GM19043 (cell line): Measurements from ENCODE around the gene PLCB3.

ENCODE experiments used
- ATAC-seq: cut with Tn5 transposase; IDR thresholded peaks from one replicate; pipeline ENCODE4 v1.9.1; 2021; ENCODE audit warnings: low read depth; ENCODE audit not compliant: unreplicated experiment

PLCB3 gene

GRCh38 chr11:64248578-64248977 is 2.8 kb upstream of the PLCB3 start:
- ATAC-seq, result no peak

GRCh38 chr11:64249038-64249437 is 2.3 kb upstream of the PLCB3 start:
- ATAC-seq, result no peak

DNA sequence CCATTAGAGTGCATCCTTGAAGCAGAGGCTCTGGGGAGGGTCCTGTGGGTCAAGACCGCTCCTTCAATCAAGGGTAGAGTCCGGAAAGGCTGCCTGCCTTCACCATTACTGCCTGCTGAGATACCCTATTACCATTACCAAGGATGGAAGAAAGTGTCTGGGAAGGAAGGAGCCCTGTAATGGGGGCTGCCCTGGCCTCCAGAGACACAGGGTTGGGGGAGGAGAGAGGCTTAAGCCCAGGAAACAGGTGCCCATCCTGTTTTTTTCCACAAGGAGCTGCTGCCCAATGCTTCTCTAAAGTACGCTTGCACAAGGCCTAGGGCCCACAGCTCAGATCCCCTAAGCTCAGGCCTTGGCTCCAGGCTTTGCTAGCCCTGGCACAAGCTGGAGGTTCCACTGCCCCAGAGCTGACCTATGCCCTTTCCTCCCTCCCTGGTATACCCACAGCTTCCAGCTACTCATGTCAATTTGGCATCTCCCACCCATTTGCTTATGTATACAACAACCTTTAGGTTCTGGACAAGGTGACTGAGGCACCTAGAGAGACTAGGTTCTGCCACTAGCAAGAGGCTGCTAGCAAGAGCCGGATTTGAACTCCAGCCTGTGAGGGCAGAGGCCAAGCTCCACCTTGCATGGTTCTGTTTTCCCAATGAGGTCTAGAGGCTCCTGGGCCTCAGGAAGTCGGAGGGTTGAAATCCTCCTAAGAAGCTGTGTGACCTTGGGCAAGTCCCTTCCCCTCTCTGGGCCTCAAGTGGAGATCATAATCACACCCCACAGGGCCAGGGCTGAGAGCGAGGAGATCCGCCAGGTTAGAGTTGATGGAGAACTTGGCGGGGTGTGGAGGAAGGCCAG is 1.5 kb upstream of the PLCB3 start:
- no peak for ATAC-seq

DNA sequence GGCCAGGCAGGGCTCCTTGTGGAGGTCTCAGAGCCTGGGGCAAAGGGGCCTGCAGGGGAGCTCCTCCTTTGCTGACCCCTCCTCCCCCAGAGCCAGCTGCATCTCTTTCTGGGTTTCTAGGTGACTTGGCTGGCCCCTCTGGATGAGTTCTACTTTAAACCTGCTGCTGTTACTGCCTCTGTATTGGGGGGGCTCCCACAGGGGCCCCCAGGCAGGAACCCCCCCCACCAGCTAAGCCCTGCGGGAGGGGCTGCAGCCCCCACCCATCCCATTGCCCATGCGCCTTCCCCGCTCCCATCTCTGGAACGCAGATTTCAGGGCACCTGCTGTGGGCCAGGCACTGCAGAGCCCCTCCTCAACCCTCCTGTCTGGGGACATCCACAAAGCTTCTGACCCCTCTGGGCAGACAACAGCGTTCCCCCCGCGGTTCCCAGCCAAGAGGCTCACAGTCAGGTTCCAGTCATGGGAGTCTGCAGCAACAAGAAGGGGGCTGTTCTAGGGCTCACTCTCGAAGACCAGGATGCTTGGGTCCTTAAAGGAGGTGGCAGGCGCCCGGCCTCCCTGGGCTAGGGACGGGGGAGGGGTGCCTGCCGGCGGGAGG is 815 bp upstream of the PLCB3 start:
- ATAC-seq, result no peak

GRCh38 chr11:64251753-64252002 is 348 bp downstream of the PLCB3 start:
- no peak for ATAC-seq

DNA sequence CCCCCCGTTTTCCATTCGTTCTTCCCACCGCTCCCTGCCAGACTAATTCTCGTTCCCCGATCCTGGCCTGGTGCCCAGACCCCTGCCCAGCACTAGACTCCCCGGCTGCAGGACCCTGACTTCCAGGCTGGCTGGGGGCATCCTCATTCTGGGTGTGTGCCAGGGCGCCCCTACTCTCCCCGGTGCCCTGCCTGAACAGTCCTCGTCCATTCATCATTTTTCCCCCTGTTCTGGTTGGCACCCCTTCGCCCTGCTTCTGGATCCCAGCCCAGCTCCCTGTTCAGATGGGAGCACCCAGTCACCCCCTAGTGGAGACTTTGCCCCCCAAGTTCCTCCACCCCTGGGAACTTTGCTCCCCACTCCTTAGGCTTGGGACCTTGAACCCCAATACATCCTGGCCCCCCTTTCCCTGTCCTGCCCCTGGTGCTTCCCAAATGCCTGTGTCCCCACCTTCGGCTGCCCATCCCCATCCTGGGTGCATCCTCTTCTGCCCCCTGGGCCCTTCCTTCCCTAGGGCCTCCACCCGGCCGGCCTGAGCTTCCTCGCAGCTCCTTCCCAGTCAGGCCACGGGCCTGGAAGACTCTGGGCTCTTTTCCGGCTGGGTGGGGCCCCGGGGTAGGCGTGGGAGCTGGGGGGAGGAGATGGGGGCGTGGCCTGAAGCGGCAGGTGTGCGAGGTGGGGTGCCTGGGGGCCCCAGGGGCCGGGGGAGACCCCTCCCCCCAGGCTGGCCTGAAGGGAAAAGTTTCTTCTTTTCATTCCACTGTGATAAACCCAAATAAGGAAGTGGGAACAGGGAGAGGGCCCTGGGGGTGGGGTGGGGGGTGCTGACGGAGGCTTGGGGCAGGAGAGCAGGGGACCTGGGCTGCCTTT is 908 bp downstream of the PLCB3 start:
- ATAC-seq, result no peak

GRCh38 chr11:64253043-64253442 is 1.7 kb downstream of the PLCB3 start:
- no peak for ATAC-seq

DNA sequence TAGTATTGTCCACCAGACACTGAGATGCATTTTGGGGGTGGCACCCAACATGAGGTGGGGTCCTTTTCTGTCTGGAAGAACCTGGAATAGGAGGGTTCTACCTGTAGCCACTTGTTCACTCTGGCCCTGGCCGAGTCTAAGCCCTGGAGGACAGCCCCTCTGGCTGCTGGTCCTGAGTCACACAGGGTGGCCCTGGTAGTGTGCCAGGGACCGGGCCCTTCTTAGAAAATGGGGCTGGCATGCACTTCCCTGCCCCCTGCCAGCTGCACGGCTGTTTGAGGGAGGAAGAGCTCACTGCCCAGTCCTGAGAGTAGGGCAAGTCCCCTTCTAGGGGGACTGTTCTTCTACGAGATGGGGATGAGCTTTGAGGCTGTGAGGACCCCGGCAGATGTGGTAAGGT is 2.2 kb downstream of the PLCB3 start:
- ATAC-seq, result no peak

DNA sequence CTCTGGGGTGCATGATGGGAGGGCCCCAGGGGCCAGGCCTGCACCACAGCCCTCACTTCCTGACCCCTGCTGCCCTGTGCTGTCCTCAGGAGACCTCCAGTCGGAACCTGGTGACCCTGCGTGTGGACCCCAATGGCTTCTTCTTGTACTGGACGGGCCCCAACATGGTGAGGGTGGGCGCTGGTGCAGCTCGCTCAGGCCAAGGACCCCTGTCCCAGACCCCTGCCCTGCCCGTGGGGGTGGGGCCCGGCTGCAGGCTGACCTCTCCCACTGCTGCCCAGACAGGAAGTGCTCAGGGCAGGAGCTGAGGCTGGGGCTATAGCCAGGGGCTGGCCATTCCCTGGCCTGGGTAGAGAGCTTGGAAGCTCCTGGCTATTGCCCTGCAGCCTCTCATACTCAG is 3.0 kb downstream of the PLCB3 start:
- no peak for ATAC-seq

DNA sequence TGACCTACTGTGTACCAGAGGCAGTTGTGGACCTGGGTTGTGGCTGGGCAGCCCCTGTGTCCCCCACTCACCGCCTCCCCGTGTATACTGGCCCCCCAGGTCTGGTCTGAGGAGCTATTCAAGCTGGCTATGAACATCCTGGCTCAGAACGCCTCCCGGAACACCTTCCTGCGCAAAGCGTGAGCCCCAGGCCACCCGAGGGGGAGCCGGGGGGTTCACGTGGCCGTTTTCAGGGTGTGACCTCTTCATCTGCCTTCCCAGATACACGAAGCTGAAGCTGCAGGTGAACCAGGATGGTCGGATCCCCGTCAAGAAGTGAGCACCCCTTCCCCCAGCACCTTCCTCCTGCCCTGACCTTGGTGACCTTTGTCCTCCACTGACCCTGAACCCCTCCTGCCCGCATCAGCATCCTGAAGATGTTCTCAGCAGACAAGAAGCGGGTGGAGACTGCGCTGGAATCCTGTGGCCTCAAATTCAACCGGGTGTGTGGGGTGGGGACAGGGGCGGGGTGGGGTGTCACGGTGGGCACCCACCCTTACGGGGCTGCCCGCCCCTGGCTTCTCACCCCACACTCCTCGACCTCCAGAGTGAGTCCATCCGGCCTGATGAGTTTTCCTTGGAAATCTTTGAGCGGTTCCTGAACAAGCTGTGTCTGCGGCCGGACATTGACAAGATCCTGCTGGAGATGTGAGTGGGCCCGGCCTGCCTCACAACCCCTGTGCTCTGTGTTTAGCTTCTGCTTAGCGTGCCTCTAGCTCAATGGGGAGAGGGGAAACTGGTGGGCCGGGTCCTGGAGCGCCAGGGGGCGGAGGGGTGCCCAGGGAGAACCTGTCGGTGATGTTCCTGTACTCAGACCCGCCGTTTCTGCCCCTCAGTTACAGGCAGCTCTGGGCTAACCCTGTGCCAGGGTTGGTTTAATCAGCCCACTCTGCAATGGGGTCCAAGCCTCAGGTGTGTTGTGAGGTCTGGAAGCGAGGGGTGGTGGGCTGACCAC is 4.1 kb downstream of the PLCB3 start:
- no peak for ATAC-seq

DNA sequence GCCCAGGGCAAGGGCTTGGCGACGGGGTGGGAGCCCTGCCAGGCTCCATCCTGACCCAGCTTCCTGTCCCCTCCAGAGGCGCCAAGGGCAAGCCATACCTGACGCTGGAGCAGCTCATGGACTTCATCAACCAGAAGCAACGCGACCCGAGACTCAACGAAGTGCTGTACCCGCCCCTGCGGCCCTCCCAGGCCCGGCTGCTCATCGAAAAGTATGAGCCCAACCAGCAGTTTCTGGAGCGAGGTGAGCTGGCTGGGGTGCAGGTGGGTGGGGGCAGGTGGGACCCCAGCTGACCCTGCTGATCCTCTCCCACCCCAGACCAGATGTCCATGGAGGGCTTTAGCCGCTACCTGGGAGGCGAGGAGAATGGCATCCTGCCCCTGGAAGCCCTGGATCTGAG is 5.0 kb downstream of the PLCB3 start:
- no peak for ATAC-seq

- ATAC-seq, result no peak
These were observed 7.0 kb downstream of the PLCB3 start for GRCh38 chr11:64258356-64258755.

DNA sequence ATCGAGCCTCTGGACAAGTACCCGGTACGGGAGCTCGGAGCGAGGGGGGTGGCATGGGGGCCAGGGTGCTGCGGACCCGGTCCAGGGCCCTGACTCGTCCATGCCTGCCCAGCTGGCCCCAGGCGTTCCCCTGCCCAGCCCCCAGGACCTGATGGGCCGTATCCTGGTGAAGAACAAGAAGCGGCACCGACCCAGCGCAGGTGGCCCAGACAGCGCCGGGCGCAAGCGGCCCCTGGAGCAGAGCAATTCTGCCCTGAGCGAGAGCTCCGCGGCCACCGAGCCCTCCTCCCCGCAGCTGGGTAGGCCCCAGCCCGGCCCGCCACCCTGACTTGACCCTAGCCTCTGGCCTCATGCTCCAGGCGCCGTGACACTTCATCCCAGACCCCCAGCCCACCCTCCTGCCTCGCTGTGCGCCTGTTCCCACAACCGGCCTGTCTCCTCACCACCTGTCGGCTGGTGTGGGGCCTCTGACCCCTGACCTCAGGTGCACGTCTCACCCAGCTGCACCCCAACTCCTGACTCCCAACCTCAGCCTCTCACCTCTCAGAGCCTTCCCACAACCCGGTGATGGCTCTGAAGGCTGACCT is 7.7 kb downstream of the PLCB3 start:
- ATAC-seq, result no peak

DNA sequence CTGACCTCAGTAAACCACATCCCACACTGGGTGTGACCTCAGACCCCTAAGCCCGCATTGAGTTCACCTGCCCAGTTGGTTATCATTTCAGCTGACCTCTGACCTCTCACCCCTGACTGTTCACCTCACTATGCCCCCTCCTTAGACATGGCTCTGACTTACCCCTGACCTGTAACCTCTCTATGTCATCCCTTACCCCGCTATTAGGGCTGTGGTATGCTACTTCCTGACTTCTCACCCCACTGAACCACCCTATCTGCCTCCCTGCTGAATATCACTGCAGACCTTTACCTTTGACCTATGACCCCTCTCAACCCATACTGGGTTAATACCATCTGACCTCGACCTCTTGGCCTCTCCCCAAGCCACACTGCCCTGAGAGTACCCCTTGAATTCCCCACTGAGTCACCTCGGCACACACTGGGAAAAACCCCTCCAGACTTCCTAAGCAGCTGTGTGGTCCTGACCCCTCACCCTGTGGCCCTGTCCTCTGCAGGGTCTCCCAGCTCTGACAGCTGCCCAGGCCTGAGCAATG is 8.3 kb downstream of the PLCB3 start:
- ATAC-seq, result no peak

- ATAC-seq, result no peak
These were observed 8.9 kb downstream of the PLCB3 start for GRCh38 chr11:64260147-64260708.

GRCh38 chr11:64261556-64262080 is 10.3 kb downstream of the PLCB3 start:
- ATAC-seq, result no peak

DNA sequence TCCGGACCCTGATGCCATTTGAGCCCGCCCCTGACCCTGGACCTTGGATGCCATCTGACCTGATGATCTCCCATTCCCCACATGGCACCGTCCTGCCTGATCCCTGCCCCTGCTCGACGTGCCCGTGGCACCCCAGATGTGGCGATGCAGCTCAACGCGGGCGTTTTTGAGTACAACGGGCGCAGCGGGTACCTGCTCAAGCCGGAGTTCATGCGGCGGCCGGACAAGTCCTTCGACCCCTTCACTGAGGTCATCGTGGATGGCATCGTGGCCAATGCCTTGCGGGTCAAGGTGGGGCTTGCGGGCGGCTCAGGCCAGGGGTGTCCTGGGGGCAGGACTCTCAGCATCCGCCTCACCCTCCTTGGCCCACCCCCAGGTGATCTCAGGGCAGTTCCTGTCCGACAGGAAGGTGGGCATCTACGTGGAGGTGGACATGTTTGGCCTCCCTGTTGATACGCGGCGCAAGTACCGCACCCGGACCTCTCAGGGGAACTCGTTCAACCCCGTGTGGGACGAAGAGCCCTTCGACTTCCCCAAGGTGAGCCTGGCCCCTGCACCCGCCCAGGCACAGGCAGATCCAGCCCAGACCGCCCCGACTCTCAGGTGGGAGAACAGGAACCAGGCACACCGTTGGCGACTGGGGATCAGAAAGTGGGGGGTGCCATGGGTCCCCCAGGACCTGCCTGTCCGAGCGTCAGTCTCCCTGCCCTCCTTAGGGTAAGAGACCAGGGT is 11.1 kb downstream of the PLCB3 start:
- ATAC-seq, result no peak
